ENCODE measurements around the gene NIT1. TPM values are rescaled to one million over a fixed set of nuclear protein-coding genes. Genes with fewer than 3 reads are reported as not detected.
A peak's percentile ranks its signal among the peaks of the same experiment; 100 is the strongest.

NIT1 gene
- total RNA-seq, 2 experiments from 2014 or later: 38.5 to 40.0 TPM

DNA sequence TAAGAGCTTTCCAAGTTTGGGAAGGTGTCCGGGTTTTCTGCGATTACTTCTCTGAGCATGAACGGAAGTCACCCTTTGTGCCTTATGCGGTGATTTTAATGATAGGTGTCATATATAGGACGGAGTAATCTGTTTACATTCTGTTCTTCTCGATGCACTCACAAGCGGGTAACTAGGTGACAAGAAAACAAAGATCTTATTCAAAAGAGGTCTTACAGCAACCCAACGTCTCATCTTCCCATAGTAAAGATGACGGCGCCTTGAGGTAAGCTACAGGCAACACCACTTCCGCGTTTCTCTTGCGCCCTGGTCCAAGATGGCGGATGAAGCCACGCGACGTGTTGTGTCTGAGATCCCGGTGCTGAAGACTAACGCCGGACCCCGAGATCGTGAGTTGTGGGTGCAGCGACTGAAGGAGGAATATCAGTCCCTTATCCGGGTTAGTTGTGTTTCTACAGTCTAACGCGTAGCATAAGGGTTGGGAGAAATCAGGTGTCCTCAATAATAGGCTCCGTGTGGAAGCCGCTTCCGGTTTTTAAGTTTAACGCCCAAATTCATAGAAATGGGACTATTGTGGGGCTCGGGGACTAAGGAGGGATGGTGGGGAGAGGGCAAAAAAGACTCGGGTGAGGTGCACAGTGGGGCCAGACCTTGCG is 35.9 kb downstream of the NIT1 start, which contains the start of gene UFC1:
Gene UFC1, plus strand, starts transcription at position 297 of the 656 bp plus-strand sequence. Its CDS starts 20 bp downstream, at position 317.
- TF ChIP-seq, protein P1, sequence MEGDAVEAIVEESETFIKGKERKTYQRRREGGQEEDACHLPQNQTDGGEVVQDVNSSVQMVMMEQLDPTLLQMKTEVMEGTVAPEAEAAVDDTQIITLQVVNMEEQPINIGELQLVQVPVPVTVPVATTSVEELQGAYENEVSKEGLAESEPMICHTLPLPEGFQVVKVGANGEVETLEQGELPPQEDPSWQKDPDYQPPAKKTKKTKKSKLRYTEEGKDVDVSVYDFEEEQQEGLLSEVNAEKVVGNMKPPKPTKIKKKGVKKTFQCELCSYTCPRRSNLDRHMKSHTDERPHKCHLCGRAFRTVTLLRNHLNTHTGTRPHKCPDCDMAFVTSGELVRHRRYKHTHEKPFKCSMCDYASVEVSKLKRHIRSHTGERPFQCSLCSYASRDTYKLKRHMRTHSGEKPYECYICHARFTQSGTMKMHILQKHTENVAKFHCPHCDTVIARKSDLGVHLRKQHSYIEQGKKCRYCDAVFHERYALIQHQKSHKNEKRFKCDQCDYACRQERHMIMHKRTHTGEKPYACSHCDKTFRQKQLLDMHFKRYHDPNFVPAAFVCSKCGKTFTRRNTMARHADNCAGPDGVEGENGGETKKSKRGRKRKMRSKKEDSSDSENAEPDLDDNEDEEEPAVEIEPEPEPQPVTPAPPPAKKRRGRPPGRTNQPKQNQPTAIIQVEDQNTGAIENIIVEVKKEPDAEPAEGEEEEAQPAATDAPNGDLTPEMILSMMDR (IDR thresholded peaks at IDR 0.05): no peak
- peak within 1 kb of the TSS; percentile 99 for H3K27ac Mint-ChIP-seq
- peaks cover 19% of the 10 kb centered on the region for H3K4me1 Mint-ChIP-seq (ENCODE audit: low read depth)
- intact Hi-C loops (cut with micrococcal nuclease): no loop called here
- H3K36me3 Mint-ChIP-seq (ENCODE audit: low read depth): peaks cover 12% of the 10 kb centered on the region
- POLR2A ChIA-PET: interaction anchor here (0.6 to 4.1 kb wide), 18 partner anchors 11 to 181 kb away, joined by 3 to 34 read pairs (median 4); partner anchors contain the start of genes ARHGAP30, B4GALT3, DEDD and PPOX
- H3K9me3 Mint-ChIP-seq: no peaks in the 10 kb centered on the region
- DNase-seq: peak; percentile 90
- H3K27me3 Mint-ChIP-seq: no peaks in the 10 kb centered on the region
- CTCF ChIA-PET: interaction anchor here (0.7 to 5.5 kb wide), 6 partner anchors 11 to 317 kb away, joined by 3 to 50 read pairs (median 4); partner anchors contain the start of genes PPOX and TOMM40L
- ATAC-seq: peak; percentile 95
- H3K4me3 Mint-ChIP-seq: peak within 1 kb of the TSS; percentile 95

DNA sequence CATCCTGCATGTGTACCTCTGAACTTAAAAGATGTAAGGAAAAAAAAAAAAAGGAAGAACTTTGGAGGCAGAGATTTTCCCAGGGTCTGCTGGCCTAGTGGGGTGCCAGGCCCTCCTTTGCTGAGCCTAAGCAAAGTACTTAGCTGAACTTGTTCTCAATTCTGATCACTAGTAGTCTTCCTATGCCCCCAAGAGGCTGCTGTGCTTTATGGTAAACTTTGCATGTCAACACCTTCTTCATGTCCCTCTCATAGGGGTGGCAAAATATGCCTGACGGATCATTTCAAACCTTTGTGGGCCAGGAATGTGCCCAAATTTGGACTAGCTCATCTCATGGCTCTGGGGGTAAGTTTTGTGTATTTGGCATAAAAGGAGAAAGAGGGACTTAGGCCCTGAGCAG is 40.0 kb downstream of the NIT1 start:
- Mint-ChIP-seq H3K36me3 (ENCODE audit: low read depth) (peaks cover 23% of the 10 kb centered on the region), H3K4me1 (ENCODE audit: low read depth) (peaks cover 52% of the 10 kb centered on the region), H3K4me3 (no peak overlapping the region), H3K9me3 (no peaks in the 10 kb centered on the region), H3K27me3 (no peaks in the 10 kb centered on the region), H3K27ac (peak overlapping the region; percentile 9)
- intact Hi-C loops (cut with micrococcal nuclease): no loop called here
- ATAC-seq (no peak), DNase-seq (no peak)
- ChIA-PET POLR2A (interaction anchor here (0.6 to 2.4 kb wide), 6 partner anchors 9 to 98 kb away, joined by 3 to 15 read pairs (median 3); partner anchors contain the start of gene PPOX), CTCF (interaction anchor here (0.9 to 1.7 kb wide), 10 partner anchors 8 to 86 kb away, joined by 3 to 7 read pairs (median 4); partner anchors contain the start of genes NIT1, PFDN2, PPOX and TOMM40L)
- TF ChIP-seq, protein P1 (IDR thresholded peaks at IDR 0.05): no peak

DNA sequence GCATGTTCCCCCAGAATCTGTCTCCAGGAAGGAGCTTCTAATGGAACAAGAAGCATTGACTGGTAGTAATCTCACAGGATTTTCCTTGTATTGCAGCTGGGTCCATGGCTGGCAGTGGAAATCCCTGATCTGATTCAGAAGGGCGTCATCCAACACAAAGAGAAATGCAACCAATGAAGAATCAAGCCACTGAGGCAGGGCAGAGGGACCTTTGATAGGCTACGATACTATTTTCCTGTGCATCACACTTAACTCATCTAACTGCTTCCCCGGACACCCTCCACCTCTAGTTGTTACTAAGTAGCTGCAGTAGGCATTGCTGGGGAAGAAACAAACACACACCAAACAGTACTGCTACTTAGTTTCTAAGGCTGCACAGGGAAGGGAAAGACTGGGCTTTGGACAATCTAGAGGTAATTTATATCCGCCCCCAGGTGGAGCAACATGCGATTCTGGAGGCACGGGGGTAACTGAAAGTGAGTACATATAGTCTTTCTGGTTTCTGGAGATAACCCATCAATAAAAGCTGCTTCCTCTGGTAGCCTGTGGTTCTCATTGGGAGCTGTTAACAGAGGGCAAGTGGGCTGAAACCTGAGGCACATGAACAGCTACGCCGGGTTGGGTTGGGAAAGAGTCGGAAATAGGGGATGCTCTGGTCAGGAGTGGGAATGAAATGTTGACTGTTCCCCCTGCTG is 40.6 kb downstream of the NIT1 start:
- ChIA-PET POLR2A (interaction anchor here (0.6 to 2.4 kb wide), 4 partner anchors 8 to 40 kb away, joined by 3 to 15 read pairs (median 6); partner anchors contain the start of gene PPOX), CTCF (interaction anchor here (0.9 to 1.7 kb wide), 10 partner anchors 8 to 87 kb away, joined by 3 to 7 read pairs (median 4); partner anchors contain the start of genes NIT1, PFDN2, PPOX and TOMM40L)
- no peak for ATAC-seq
- intact Hi-C loops (cut with micrococcal nuclease): no loop called here
- H3K27ac Mint-ChIP-seq: peak overlapping the region; percentile 84
- no peaks in the 10 kb centered on the region for H3K27me3 Mint-ChIP-seq
- peak overlapping the region; percentile 80 for H3K4me3 Mint-ChIP-seq
- peaks cover 23% of the 10 kb centered on the region for H3K36me3 Mint-ChIP-seq (ENCODE audit: low read depth)
- TF ChIP-seq, protein P1 (IDR thresholded peaks at IDR 0.05): no peak
- H3K4me1 Mint-ChIP-seq (ENCODE audit: low read depth): peaks cover 56% of the 10 kb centered on the region
- DNase-seq: no peak
- H3K9me3 Mint-ChIP-seq: no peaks in the 10 kb centered on the region

DNA sequence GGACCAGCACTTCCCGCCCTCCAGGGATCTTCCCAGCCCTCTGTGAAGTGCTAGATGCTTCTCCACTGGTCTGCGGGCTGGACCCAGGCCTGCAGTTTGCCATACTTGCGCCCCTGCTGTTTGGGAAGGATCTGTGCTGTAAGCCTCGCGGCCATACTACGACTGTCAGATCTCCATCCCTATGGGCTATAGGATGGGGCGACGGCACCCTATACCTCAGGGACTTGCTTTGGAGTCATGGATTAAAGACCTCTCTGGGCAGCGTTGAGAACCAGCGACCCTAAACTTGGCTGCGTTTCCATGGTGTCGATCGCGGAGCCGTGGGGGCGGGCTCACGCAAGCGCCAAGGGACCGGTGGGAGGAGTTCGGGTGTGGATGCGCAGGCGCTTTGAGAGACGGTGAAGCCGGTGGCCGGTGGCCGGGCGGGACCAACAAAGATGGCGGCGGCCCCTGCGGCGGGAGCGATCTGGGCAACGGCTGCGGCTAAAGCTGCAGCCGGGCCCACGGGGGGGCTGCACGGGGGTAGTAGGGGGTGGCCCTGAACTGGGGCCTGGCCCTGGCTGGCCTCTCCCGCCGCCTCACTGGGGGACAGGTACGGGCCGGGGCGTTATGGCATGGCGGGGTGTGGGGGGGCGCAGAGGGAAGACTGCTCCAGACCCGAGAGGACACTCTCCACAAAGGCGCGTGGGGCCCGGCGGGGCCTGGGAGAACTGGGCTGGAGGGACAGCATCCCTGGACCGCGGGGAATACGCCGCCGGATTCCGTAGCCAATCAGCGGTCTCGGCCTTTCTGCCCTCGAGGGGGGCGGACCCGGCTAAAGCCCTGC is 41.4 kb downstream of the NIT1 start, which contains the start of gene USP21:
Gene USP21, plus strand, starts transcription at position 414 of the 826 bp plus-strand sequence. CDS start 1,141 bp downstream, outside the sequence.
- H3K4me3 Mint-ChIP-seq: peak within 1 kb of the TSS; percentile 80
- H3K4me1 Mint-ChIP-seq (ENCODE audit: low read depth): peaks cover 61% of the 10 kb centered on the region
- H3K27me3 Mint-ChIP-seq: no peaks in the 10 kb centered on the region
- no peaks in the 10 kb centered on the region for H3K9me3 Mint-ChIP-seq
- CTCF ChIA-PET: interaction anchor here (1.0 to 1.6 kb wide), 3 partner anchors 62 to 88 kb away, joined by 3 to 7 read pairs (median 4); partner anchors contain the start of gene TOMM40L
- H3K36me3 Mint-ChIP-seq (ENCODE audit: low read depth): peaks cover 27% of the 10 kb centered on the region
- ATAC-seq (peak; percentile 98), DNase-seq (peak; percentile 95)
- TF ChIP-seq, protein P1 (IDR thresholded peaks at IDR 0.05): no peak
- POLR2A ChIA-PET: interaction anchor here (0.8 to 2.4 kb wide), 4 partner anchors 7 to 42 kb away, joined by 4 to 15 read pairs (median 6); partner anchors contain the start of genes NIT1, PFDN2 and PPOX
- intact Hi-C loops (cut with micrococcal nuclease): no loop called here
- peak within 1 kb of the TSS; percentile 84 for H3K27ac Mint-ChIP-seq
